H9 (cell line): ENCODE data around the gene PGM2. TPM values are rescaled to one million over a fixed set of nuclear protein-coding genes. Genes with fewer than 3 reads are reported as not detected.

ENCODE experiments used
- DNase-seq: peaks from one replicate; pipeline ENCODE4 v3.0.0-alpha.2; 2017
- H2AFZ ChIP-seq: one replicate; pipeline ENCODE4 v1.6.1; 2013; ENCODE audit warnings: mild to moderate bottlenecking, low read length, control low read depth, moderate library complexity
- H2AK5ac ChIP-seq: 2 replicates; pipeline ENCODE4 v1.6.1; 2013; ENCODE audit warnings: low read length, control low read depth, mixed read lengths; ENCODE audit not compliant: insufficient read length
- H2BK120ac ChIP-seq: one replicate; pipeline ENCODE4 v1.6.1; 2013; ENCODE audit warnings: low read depth, mild to moderate bottlenecking, low read length, control low read depth, inconsistent platforms; ENCODE audit not compliant: poor library complexity, severe bottlenecking
- H2BK12ac ChIP-seq: 2 replicates; pipeline ENCODE4 v1.6.1; 2013; ENCODE audit warnings: low read length, control low read depth, mixed read lengths, low read depth; ENCODE audit not compliant: insufficient read length
- H2BK15ac ChIP-seq: 2 replicates; pipeline ENCODE4 v1.6.1; 2013; ENCODE audit warnings: low read depth, low read length, control low read depth
- H2BK20ac ChIP-seq: one replicate; pipeline ENCODE4 v1.6.1; 2013; ENCODE audit warnings: low read depth, mild to moderate bottlenecking, low read length, control low read depth, inconsistent platforms; ENCODE audit not compliant: poor library complexity, severe bottlenecking
- H2BK5ac ChIP-seq: 2 replicates; pipeline ENCODE4 v1.6.1; 2013; ENCODE audit warnings: low read length, control low read depth, mixed read lengths; ENCODE audit not compliant: insufficient read length
- H3K14ac ChIP-seq: 2 replicates; pipeline ENCODE4 v1.6.1; 2013; ENCODE audit warnings: low read length, control low read depth; ENCODE audit not compliant: insufficient read depth
- H3K18ac ChIP-seq: 2 replicates; pipeline ENCODE4 v1.6.1; 2013; ENCODE audit warnings: low read depth, mild to moderate bottlenecking, mixed read lengths, low read length, control low read depth; ENCODE audit not compliant: insufficient read length
- H3K23ac ChIP-seq: 2 replicates; pipeline ENCODE4 v1.6.1; 2013; ENCODE audit warnings: low read length, control low read depth, mixed read lengths, low read depth; ENCODE audit not compliant: insufficient read length
- H3K23me2 ChIP-seq: 2 replicates; pipeline ENCODE4 v1.6.1; 2013; ENCODE audit warnings: low read depth, mild to moderate bottlenecking, mixed read lengths, low read length, control low read depth; ENCODE audit not compliant: insufficient read length, poor library complexity, severe bottlenecking
- H3K27ac ChIP-seq: 2 replicates; pipeline ENCODE4 v1.5.1; 2013; ENCODE audit warnings: low read length, control low read depth, mixed read lengths, low read depth; ENCODE audit not compliant: insufficient read length
- H3K27me3 ChIP-seq: 2 replicates; pipeline ENCODE4 v1.6.1; 2013; ENCODE audit warnings: low read length, control low read depth, inconsistent platforms; ENCODE audit not compliant: insufficient read depth
- H3K4ac ChIP-seq: 2 replicates; pipeline ENCODE4 v1.6.1; 2013; ENCODE audit warnings: low read depth, mild to moderate bottlenecking, control low read depth, inconsistent platforms, low read length, moderate library complexity
- H3K4me1 ChIP-seq: 2 replicates; pipeline ENCODE4 v1.6.1; 2013; ENCODE audit warnings: low read length, control low read depth, inconsistent platforms; ENCODE audit not compliant: insufficient read depth
- H3K4me2 ChIP-seq: 2 replicates; pipeline ENCODE4 v1.6.1; 2013; ENCODE audit warnings: low read length, control low read depth, mixed read lengths; ENCODE audit not compliant: insufficient read length, insufficient read depth
- H3K56ac ChIP-seq: 2 replicates; pipeline ENCODE4 v1.6.1; 2013; ENCODE audit warnings: low read depth, mild to moderate bottlenecking, mixed read lengths, low read length, control low read depth; ENCODE audit not compliant: insufficient read length
- H3K79me1 ChIP-seq: 2 replicates; pipeline ENCODE4 v1.6.1; 2013; ENCODE audit warnings: low read depth, mild to moderate bottlenecking, moderate library complexity, low read length, control low read depth, inconsistent platforms; ENCODE audit not compliant: insufficient read depth, poor library complexity, severe bottlenecking
- H3K79me2 ChIP-seq: 2 replicates; pipeline ENCODE4 v1.6.1; 2013; ENCODE audit warnings: low read length, control low read depth, inconsistent platforms; ENCODE audit not compliant: insufficient read depth
- H3K9ac ChIP-seq: 2 replicates; pipeline ENCODE4 v1.6.1; 2013; ENCODE audit warnings: low read length, control low read depth, mixed read lengths; ENCODE audit not compliant: insufficient read length; ENCODE audit errors: extremely low read depth
- H3K9me3 ChIP-seq: one replicate; pipeline ENCODE4 v1.6.1; 2013; ENCODE audit warnings: low read depth, low read length, inconsistent platforms; ENCODE audit not compliant: control insufficient read depth
- H3T11ph ChIP-seq: one replicate; pipeline ENCODE4 v1.6.1; 2013; ENCODE audit warnings: mild to moderate bottlenecking, low read length, control low read depth, inconsistent platforms
- H4K20me1 ChIP-seq: one replicate; pipeline ENCODE4 v1.6.1; 2013; ENCODE audit not compliant: control insufficient read depth, insufficient read length, insufficient read depth
- H4K5ac ChIP-seq: 2 replicates; pipeline ENCODE4 v1.6.1; 2013; ENCODE audit warnings: low read depth, mild to moderate bottlenecking, mixed read lengths, low read length, control low read depth; ENCODE audit not compliant: insufficient read length
- H4K8ac ChIP-seq: replicated peaks from 2 replicates; pipeline ENCODE4 v1.6.1; 2013; ENCODE audit warnings: low read length, control low read depth, mixed read lengths, low read depth; ENCODE audit not compliant: insufficient read length
- H4K91ac ChIP-seq: 2 replicates; pipeline ENCODE4 v1.6.1; 2013; ENCODE audit warnings: low read depth, mild to moderate bottlenecking, moderate library complexity, mixed read lengths, low read length, control low read depth; ENCODE audit not compliant: insufficient read length
- H3K27ac Mint-ChIP-seq, 3 experiments: 2 replicates in 2 of 3; 3 replicates in 1 of 3; pipeline ENCODE4 v1.8.0; 2020 to 2021; ENCODE audit warnings: mixed read lengths in 3 of 3, mild to moderate bottlenecking in 1 of 3, moderate library complexity in 1 of 3
- H3K27me3 Mint-ChIP-seq: 2 replicates; pipeline ENCODE4 v1.8.0; 2021; ENCODE audit warnings: low read depth, mild to moderate bottlenecking, moderate library complexity, mixed read lengths
- H3K36me3 Mint-ChIP-seq, 3 experiments: 2 replicates in 2 of 3; 3 replicates in 1 of 3; pipeline ENCODE4 v1.8.0; 2020 to 2021; ENCODE audit warnings: low read depth in 3 of 3, mixed read lengths in 3 of 3; ENCODE audit not compliant: insufficient read depth in 1 of 3
- H3K4me1 Mint-ChIP-seq, 2 experiments: 2 replicates each; pipeline ENCODE4 v1.8.0; 2020; ENCODE audit warnings: mixed read lengths in 2 of 2
- H3K4me3 Mint-ChIP-seq, 2 experiments: 2 replicates in 1 of 2; 3 replicates in 1 of 2; pipeline ENCODE4 v1.8.0; 2020 to 2021; ENCODE audit warnings: mild to moderate bottlenecking in 2 of 2, mixed read lengths in 2 of 2, moderate library complexity in 1 of 2
- H3K9me3 Mint-ChIP-seq, 2 experiments: 2 replicates in 1 of 2; 3 replicates in 1 of 2; pipeline ENCODE4 v1.8.0; 2020; ENCODE audit warnings: mild to moderate bottlenecking in 2 of 2, mixed read lengths in 2 of 2, moderate library complexity in 1 of 2
- CTCF ChIP-seq: fragments of 200-600 bp; sonication (generic); conservative IDR thresholded peaks from 3 replicates; pipeline ENCODE4 v1.8.0; 2021; ENCODE audit warnings: antibody characterized with exemption, mild to moderate bottlenecking
- WGBS: extraction: QIAGEN DNeasy Blood & Tissue Kit; methylation state at CpG from one replicate; pipeline ENCODE4 v1.1.7; 2013; ENCODE audit warnings: missing lambda C conversion rate, low lambda C conversion rate, mixed read lengths; ENCODE audit not compliant: insufficient read length; ENCODE audit errors: extremely low coverage; 5-methylcytosine and 5-hydroxymethylcytosine counted together
- total RNA-seq: library from RNA; stranded (reverse); gene quantifications from 2 replicates; pipeline ENCODE4 v1.2.1, GENCODE V29; 2021

The PGM2 gene
- total RNA-seq, 1 experiment from 2014 or later = 26.6 TPM

GRCh38 chr4:37865450-37865849 lies 39.0 kb downstream of the PGM2 start:
- Mint-ChIP-seq H3K27ac (no peak overlapping the region), H3K36me3 (peaks cover 4 to 26% (median 13%) of the 10 kb centered on the region in 3 experiments; a peak in 6 of 7 replicates), H3K4me1 (no peaks in the 10 kb centered on the region), H3K27me3 (no peaks in the 10 kb centered on the region), H3K4me3 (no peak overlapping the region), H3K9me3 (no peaks in the 10 kb centered on the region)
- no peak for TF ChIP-seq CTCF
- H3K79me2 ChIP-seq = no peaks in the 10 kb centered on the region
- no peak overlapping the region for H3K4ac ChIP-seq
- H3K9ac ChIP-seq = no peak overlapping the region
- no peaks in the 10 kb centered on the region for H3K79me1 ChIP-seq
- H3K4me2 ChIP-seq = no peak overlapping the region
- H3K9me3 ChIP-seq = no peaks in the 10 kb centered on the region
- no peaks in the 10 kb centered on the region for H3K27me3 ChIP-seq
- no peak for DNase-seq
- no peak overlapping the region for H4K5ac ChIP-seq
- no peak overlapping the region for H3K18ac ChIP-seq
- no peak overlapping the region for H3K23ac ChIP-seq
- no peak overlapping the region for H3K27ac ChIP-seq
- H3K23me2 ChIP-seq = no peaks in the 10 kb centered on the region
- H3T11ph ChIP-seq = no peak overlapping the region
- no CpG with 5 or more reads among the region's 3 CpGs for WGBS
- no peak overlapping the region for H2BK15ac ChIP-seq
- H3K14ac ChIP-seq = no peak overlapping the region
- H3K56ac ChIP-seq = no peak overlapping the region
- no peak overlapping the region for H2BK120ac ChIP-seq
- no peak overlapping the region for H4K8ac ChIP-seq
- H2BK20ac ChIP-seq = no peak overlapping the region
- H3K4me1 ChIP-seq = no peaks in the 10 kb centered on the region
- H2BK12ac ChIP-seq = no peak overlapping the region
- H2AK5ac ChIP-seq = no peak overlapping the region
- H2AFZ ChIP-seq = no peak overlapping the region
- no peak overlapping the region for H4K91ac ChIP-seq
- H2BK5ac ChIP-seq = no peak overlapping the region
- no peaks in the 10 kb centered on the region for H4K20me1 ChIP-seq
